Measurements from ENCODE around the gene HSF4. TPM values are rescaled to one million over a fixed set of nuclear protein-coding genes. Genes with fewer than 3 reads are reported as not detected.

The HSF4 gene
- total and polyA plus RNA-seq, 8 donors: 2.5 to 38.2 (median 5.0) TPM

DNA sequence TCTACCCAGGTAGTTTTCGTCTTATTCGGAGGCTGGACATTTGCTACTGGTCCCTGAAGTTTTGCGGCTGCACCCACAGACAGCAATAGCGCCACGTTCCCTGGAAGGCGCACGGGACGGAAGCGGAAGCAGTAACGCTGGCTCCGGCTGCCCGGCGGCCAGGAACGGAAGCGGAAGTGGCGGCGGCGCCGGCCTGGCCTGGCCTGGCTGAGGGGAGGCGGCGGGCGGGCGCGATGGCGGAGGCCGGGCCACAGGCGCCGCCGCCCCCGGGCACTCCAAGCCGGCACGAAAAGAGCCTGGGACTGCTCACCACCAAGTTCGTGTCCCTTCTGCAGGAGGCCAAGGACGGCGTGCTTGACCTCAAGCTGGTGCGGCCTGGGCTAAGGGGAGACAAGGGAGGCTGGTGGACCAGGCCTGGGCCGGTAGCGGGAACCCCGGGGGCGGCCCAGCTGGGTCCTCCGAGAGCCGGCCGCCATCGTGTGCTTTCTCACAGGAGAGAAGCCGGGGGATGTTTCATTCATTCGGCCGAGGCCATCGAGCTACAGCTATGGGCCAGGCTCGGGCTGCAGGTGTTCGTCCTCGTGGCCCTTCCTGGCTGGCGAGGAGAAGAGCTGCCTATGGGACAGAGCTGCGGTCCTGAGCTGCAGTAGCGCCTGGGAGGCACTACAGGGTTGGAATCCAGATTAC is 27.6 kb downstream of the HSF4 start, which contains the start of gene E2F4:
Gene E2F4, plus strand, starts transcription at position 161 of the 687 bp plus-strand sequence. Its CDS starts 73 bp downstream, at position 234.
- Histone ChIP-seq H3K36me3 (peaks cover 0 to 38% of the 10 kb centered on the region in 2 donors), H3K27me3 (no peaks in the 10 kb centered on the region), H3K27ac (peak within 1 kb of the TSS; percentile 48 to 82), H3K9me3 (no peaks in the 10 kb centered on the region), H3K4me3 (peak within 1 kb of the TSS; percentile 97 to 99), H3K4me1 (peaks cover 15 to 52% of the 10 kb centered on the region in 2 donors)
- intact Hi-C loops (cut with DNase I): no loop called here
- TF ChIP-seq, protein P1, sequence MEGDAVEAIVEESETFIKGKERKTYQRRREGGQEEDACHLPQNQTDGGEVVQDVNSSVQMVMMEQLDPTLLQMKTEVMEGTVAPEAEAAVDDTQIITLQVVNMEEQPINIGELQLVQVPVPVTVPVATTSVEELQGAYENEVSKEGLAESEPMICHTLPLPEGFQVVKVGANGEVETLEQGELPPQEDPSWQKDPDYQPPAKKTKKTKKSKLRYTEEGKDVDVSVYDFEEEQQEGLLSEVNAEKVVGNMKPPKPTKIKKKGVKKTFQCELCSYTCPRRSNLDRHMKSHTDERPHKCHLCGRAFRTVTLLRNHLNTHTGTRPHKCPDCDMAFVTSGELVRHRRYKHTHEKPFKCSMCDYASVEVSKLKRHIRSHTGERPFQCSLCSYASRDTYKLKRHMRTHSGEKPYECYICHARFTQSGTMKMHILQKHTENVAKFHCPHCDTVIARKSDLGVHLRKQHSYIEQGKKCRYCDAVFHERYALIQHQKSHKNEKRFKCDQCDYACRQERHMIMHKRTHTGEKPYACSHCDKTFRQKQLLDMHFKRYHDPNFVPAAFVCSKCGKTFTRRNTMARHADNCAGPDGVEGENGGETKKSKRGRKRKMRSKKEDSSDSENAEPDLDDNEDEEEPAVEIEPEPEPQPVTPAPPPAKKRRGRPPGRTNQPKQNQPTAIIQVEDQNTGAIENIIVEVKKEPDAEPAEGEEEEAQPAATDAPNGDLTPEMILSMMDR (IDR thresholded peaks at IDR 0.05): no peak
- ATAC-seq: peak; percentile 98
- peak; percentile 86 to 98 (median 92) for DNase-seq

DNA sequence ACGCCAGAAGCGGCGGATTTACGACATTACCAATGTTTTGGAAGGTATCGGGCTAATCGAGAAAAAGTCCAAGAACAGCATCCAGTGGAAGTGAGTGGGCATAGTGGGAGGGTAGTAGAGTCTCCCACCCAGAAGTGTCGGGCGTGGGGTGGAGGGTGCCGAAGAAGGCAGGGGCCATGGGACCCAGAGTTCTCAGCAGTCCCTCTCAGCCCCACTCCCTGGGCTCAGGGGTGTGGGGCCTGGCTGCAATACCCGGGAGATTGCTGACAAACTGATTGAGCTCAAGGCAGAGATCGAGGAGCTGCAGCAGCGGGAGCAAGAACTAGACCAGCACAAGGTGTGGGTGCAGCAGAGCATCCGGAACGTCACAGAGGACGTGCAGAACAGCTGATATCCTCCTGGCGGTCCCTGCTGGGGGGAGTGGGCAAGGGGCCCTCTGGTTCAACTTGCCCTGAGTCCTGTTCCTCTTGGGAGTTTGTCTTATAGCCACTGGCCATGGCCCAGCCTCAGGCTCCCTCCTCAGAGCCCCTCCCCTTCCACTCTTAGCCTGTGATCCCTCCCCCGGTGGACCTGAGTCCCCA is 28.3 kb downstream of the HSF4 start:
- peaks cover 15 to 58% of the 10 kb centered on the region in 2 donors for H3K4me1 ChIP-seq
- TF ChIP-seq, protein P1 (IDR thresholded peaks at IDR 0.05): no peak
- no peaks in the 10 kb centered on the region for H3K27me3 ChIP-seq
- peak overlapping the region; percentile 97 to 99 for H3K4me3 ChIP-seq
- ATAC-seq: no peak
- no peak for DNase-seq
- intact Hi-C loops (cut with DNase I): no loop called here
- no peaks in the 10 kb centered on the region for H3K9me3 ChIP-seq
- peaks cover 0 to 45% of the 10 kb centered on the region in 2 donors for H3K36me3 ChIP-seq
- peak overlapping the region in 1 of 2 donors; percentile 82 for H3K27ac ChIP-seq

DNA sequence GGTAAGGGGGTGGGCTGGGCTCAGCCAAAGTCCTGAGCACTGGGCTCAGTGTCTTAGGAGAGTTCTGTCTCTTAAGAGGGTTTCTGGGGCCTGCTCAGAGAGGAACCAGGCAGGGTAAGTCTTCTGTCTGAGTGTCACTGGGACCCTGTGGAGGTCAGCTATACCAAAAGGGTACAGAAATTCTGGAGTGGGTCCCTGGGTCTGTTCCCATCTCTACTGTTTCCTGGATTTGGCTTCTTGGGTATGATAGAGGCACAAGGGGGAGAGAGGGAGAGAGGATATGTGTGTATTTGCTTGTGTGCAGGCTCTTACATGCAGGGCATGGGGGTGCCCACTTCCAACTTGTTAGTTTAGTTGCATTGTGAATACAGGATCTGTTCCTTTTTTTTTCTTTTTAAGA is 29.0 kb downstream of the HSF4 start:
- Histone ChIP-seq H3K4me3 (peak overlapping the region in 1 of 2 donors; percentile 99), H3K27me3 (no peaks in the 10 kb centered on the region), H3K27ac (no peak overlapping the region), H3K4me1 (peaks cover 18 to 65% of the 10 kb centered on the region in 2 donors), H3K9me3 (no peaks in the 10 kb centered on the region), H3K36me3 (peaks cover 0 to 52% of the 10 kb centered on the region in 2 donors)
- ATAC-seq (no peak), DNase-seq (peak in 1 of 4 donors; percentile 2)
- TF ChIP-seq, protein P1 (IDR thresholded peaks at IDR 0.05): no peak
- intact Hi-C loops (cut with DNase I): no loop called here

DNA sequence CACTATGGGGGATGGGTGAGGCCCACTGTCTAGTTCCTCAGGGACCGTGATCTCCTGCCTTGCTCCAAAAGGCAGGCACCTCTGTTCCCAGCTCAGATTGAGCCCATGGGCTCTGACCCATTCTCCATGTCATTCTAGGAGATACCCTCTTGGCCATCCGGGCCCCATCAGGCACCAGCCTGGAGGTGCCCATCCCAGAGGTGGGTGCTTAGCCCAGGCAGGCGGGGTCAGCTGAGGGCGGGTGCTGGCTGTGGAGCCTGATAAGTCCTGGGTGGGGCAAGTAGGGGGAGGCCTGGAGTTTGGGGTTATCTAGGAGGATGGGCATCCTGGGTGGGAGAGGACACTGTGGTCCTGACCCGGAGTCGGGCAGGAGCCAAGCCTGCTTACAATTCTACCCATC is 29.7 kb downstream of the HSF4 start:
- Histone ChIP-seq H3K27ac (no peak overlapping the region), H3K27me3 (no peaks in the 10 kb centered on the region), H3K9me3 (no peaks in the 10 kb centered on the region), H3K36me3 (peaks cover 0 to 59% of the 10 kb centered on the region in 2 donors), H3K4me3 (no peak overlapping the region), H3K4me1 (peaks cover 18 to 66% of the 10 kb centered on the region in 2 donors)
- DNase-seq: peak in 1 of 4 donors; percentile 74
- TF ChIP-seq, protein P1 (IDR thresholded peaks at IDR 0.05): no peak
- ATAC-seq: no peak
- intact Hi-C loops (cut with DNase I): no loop called here

DNA sequence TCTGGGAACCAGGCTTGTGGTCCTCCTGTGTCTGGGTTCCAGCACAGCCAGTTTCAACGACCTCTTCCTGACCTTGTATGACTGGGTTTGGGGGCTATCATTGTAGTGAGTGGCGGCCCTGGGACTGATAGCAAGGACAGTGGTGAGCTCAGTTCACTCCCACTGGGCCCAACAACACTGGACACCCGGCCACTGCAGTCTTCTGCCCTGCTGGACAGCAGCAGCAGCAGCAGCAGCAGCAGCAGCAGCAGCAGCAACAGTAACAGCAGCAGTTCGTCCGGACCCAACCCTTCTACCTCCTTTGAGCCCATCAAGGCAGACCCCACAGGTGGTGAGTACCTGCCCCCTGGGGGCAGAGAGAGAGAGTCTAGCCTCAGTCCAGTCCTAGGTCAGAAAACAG is 31.1 kb downstream of the HSF4 start:
- ATAC-seq (no peak), DNase-seq (peak in 1 of 4 donors; percentile 28)
- H3K36me3 ChIP-seq: peaks cover 0 to 71% of the 10 kb centered on the region in 2 donors
- no peak overlapping the region for H3K27ac ChIP-seq
- no peaks in the 10 kb centered on the region for H3K27me3 ChIP-seq
- TF ChIP-seq, protein P1 (IDR thresholded peaks at IDR 0.05): no peak
- intact Hi-C loops (cut with DNase I): no loop called here
- peaks cover 18 to 69% of the 10 kb centered on the region in 2 donors for H3K4me1 ChIP-seq
- H3K4me3 ChIP-seq: no peak overlapping the region
- no peaks in the 10 kb centered on the region for H3K9me3 ChIP-seq

Data from left lung (tissue), 10 donors.